PFSK-1 (cell line): Measurements from ENCODE around the gene ZNF747.

Experiments used
- FOXP2 ChIP-seq: optimal IDR thresholded peaks from 2 replicates; pipeline ENCODE3; 2011; ENCODE audit warnings: borderline replicate concordance, control low read depth, inconsistent platforms; ENCODE audit not compliant: insufficient read depth; ENCODE audit errors: extremely low read length, extremely low read depth
- POLR2AphosphoS5 ChIP-seq: IDR thresholded peaks from 2 replicates; pipeline ENCODE4 v1.6.1; 2012; ENCODE audit warnings: low read depth, mild to moderate bottlenecking, control low read depth, low read length, moderate library complexity
- SIN3A ChIP-seq: IDR thresholded peaks from 2 replicates; pipeline ENCODE4 v1.6.1; 2012; ENCODE audit warnings: mild to moderate bottlenecking, low read length, moderate library complexity, borderline replicate concordance; ENCODE audit not compliant: insufficient read depth
- TAF1 ChIP-seq: IDR thresholded peaks from 2 replicates; pipeline ENCODE4 v1.6.1; 2012; ENCODE audit warnings: low read length, control low read depth, borderline replicate concordance; ENCODE audit not compliant: insufficient read depth
- TF ChIP-seq, protein P1 (sequence below), 2 experiments: IDR thresholded peaks; 2 replicates each; pipeline versions ENCODE4 v1.6.1 to v1.8.0; 2011 to 2012; ENCODE audit warnings: low read depth in 2 of 2, low read length in 2 of 2, control low read depth in 1 of 2, inconsistent platforms in 1 of 2, mild to moderate bottlenecking in 1 of 2, moderate library complexity in 1 of 2; ENCODE audit not compliant: insufficient read depth in 1 of 2

GRCh38 chr16:30561089-30561816, 26.6 kb upstream of the ZNF747 start:
- TF ChIP-seq POLR2AphosphoS5 = no peak
- TF ChIP-seq SIN3A = no peak
- TF ChIP-seq, protein P1, sequence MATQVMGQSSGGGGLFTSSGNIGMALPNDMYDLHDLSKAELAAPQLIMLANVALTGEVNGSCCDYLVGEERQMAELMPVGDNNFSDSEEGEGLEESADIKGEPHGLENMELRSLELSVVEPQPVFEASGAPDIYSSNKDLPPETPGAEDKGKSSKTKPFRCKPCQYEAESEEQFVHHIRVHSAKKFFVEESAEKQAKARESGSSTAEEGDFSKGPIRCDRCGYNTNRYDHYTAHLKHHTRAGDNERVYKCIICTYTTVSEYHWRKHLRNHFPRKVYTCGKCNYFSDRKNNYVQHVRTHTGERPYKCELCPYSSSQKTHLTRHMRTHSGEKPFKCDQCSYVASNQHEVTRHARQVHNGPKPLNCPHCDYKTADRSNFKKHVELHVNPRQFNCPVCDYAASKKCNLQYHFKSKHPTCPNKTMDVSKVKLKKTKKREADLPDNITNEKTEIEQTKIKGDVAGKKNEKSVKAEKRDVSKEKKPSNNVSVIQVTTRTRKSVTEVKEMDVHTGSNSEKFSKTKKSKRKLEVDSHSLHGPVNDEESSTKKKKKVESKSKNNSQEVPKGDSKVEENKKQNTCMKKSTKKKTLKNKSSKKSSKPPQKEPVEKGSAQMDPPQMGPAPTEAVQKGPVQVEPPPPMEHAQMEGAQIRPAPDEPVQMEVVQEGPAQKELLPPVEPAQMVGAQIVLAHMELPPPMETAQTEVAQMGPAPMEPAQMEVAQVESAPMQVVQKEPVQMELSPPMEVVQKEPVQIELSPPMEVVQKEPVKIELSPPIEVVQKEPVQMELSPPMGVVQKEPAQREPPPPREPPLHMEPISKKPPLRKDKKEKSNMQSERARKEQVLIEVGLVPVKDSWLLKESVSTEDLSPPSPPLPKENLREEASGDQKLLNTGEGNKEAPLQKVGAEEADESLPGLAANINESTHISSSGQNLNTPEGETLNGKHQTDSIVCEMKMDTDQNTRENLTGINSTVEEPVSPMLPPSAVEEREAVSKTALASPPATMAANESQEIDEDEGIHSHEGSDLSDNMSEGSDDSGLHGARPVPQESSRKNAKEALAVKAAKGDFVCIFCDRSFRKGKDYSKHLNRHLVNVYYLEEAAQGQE (IDR thresholded peaks at IDR 0.05; ENCODE audit: insufficient read depth in 1 of 2, low read depth in 2 of 2, low read length in 2 of 2) = no peak
- no peak for TF ChIP-seq TAF1
- no peak for TF ChIP-seq FOXP2
